HepG2 (cell line): ENCODE results near the gene RAB38. TPM values are rescaled to one million over a fixed set of nuclear protein-coding genes. Genes with fewer than 3 reads are reported as not detected.

ENCODE experiments used
- FOXA3 ChIP-seq: IDR thresholded peaks from 2 replicates; pipeline ENCODE4 v1.6.1; 2016; ENCODE audit warnings: missing genetic modification reagents, missing compliant biosample characterization
- FOXK1 ChIP-seq: sonication (generic); formaldehyde crosslinking; IDR thresholded peaks from 2 replicates; pipeline ENCODE4 v1.4.0; 2020; ENCODE audit warnings: low read depth, missing genetic modification reagents, borderline replicate concordance
- HNF4G ChIP-seq, 2 experiments: sonication (generic) in 1 of 2; formaldehyde crosslinking in 1 of 2; IDR thresholded peaks; 2 replicates each; pipeline versions ENCODE4 v1.4.0 to v1.6.1; 2011 to 2020; ENCODE audit warnings: borderline replicate concordance in 2 of 2, low read depth in 2 of 2, mild to moderate bottlenecking in 2 of 2, low read length in 1 of 2, missing genetic modification reagents in 1 of 2, moderate library complexity in 1 of 2
- KMT2B ChIP-seq: IDR thresholded peaks from 2 replicates; pipeline ENCODE4 v1.6.1; 2016; ENCODE audit warnings: missing genetic modification reagents, missing compliant biosample characterization
- MXD3 ChIP-seq: IDR thresholded peaks from 2 replicates; pipeline ENCODE4 v1.6.1; 2016; ENCODE audit warnings: mild to moderate bottlenecking, missing biosample characterization, missing genetic modification reagents
- RFXANK ChIP-seq: IDR thresholded peaks from 2 replicates; pipeline ENCODE4 v1.6.1; 2016
- ZNF512 ChIP-seq: sonication (generic); formaldehyde crosslinking; IDR thresholded peaks from 2 replicates; pipeline ENCODE4 v1.4.0; 2020; ENCODE audit warnings: mild to moderate bottlenecking, missing genetic modification reagents
- ZNF670 ChIP-seq: sonication (generic); formaldehyde crosslinking; IDR thresholded peaks from 2 replicates; pipeline ENCODE4 v1.8.0; 2022; ENCODE audit warnings: mild to moderate bottlenecking, missing genetic modification reagents, borderline replicate concordance
- polyA plus RNA-seq, 8 experiments: library from polyadenylated mRNA; depleted of rRNA in 3 of 8; stranded (reverse) in 7 of 8; unstranded in 1 of 8; fragments of >200 nt; fragmentation: Illumina TruSeq in 4 of 8; extraction: Trizol in 4 of 8; gene quantifications; 2 replicates each; pipeline versions ENCODE4 v1.2.1 to v1.2.3, GENCODE V29; 2011 to 2016; ENCODE audit warnings: low read depth in 4 of 8, missing spikeins in 1 of 8, mixed read lengths in 1 of 8; ENCODE audit not compliant: insufficient read depth in 1 of 8
- total RNA-seq, 5 experiments: library from RNA; depleted of rRNA; stranded (reverse); fragments of >200 nt; fragmentation: Illumina TruSeq; extraction: Trizol; gene quantifications; 2 replicates each; pipeline ENCODE4 v1.2.3, GENCODE V29; 2016; ENCODE audit warnings: low read depth in 1 of 5
- TF ChIP-seq, protein P1 (sequence below): sonication (generic); formaldehyde crosslinking; IDR thresholded peaks from 2 replicates; pipeline ENCODE4 v1.4.0; 2020; ENCODE audit warnings: missing genetic modification reagents

The RAB38 gene
- total and polyA plus RNA-seq, 2 of the 13 experiments (the other 11 are each of a cell fraction or from before 2014, with no cell fraction given) = 0.13 to 0.30 TPM

GRCh38 chr11:88152381-88152780 lies 22.9 kb downstream of the RAB38 start (continued):
- TF ChIP-seq, protein P1, sequence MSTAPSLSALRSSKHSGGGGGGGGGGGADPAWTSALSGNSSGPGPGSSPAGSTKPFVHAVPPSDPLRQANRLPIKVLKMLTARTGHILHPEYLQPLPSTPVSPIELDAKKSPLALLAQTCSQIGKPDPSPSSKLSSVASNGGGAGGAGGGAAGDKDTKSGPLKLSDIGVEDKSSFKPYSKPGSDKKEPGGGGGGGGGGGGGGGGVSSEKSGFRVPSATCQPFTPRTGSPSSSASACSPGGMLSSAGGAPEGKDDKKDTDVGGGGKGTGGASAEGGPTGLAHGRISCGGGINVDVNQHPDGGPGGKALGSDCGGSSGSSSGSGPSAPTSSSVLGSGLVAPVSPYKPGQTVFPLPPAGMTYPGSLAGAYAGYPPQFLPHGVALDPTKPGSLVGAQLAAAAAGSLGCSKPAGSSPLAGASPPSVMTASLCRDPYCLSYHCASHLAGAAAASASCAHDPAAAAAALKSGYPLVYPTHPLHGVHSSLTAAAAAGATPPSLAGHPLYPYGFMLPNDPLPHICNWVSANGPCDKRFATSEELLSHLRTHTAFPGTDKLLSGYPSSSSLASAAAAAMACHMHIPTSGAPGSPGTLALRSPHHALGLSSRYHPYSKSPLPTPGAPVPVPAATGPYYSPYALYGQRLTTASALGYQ (CRISPR knock-in tag) = no peak
- TF ChIP-seq HNF4G (IDR thresholded peaks at IDR 0.05; ENCODE audit: borderline replicate concordance, low read depth, low read length) (no peak), HNF4G (CRISPR knock-in tag; IDR thresholded peaks at IDR 0.05; ENCODE audit: borderline replicate concordance, low read depth) (no peak), ZNF512 (CRISPR knock-in tag) (no peak), KMT2B (CRISPR knock-in tag) (no peak), FOXK1 (CRISPR knock-in tag) (no peak), MXD3 (CRISPR knock-in tag) (no peak), FOXA3 (CRISPR knock-in tag) (no peak), RFXANK (no peak), ZNF670 (CRISPR knock-in tag) (no peak)
